Uterus (tissue), 4 donors: ENCODE results near the gene FUT6. TPM values are rescaled to one million over a fixed set of nuclear protein-coding genes. Genes with fewer than 3 reads are reported as not detected.
"Not testable (repeated sequence)": the region's sequence is repeated elsewhere in the genome, so short reads cannot be mapped to it uniquely, and the experiment has no call there.

Experiments
- DNase-seq, 2 donors: peaks; one replicate each; pipeline ENCODE4 v3.0.0-alpha.2; 2019 to 2020
- H3K27ac ChIP-seq, 2 donors: fragments of 200-600 bp; sonication (generic); 1 replicate in 1 of 2; 2 replicates in 1 of 2; pipeline ENCODE4 v1.5.1; 2016 to 2018
- H3K27me3 ChIP-seq, 2 donors: fragments of 200-600 bp; sonication (generic); one replicate each; pipeline ENCODE4 v1.5.1; 2018 to 2019; ENCODE audit warnings: control low read depth in 1 of 2
- H3K36me3 ChIP-seq, 2 donors: fragments of 200-600 bp; sonication (generic); one replicate each; pipeline ENCODE4 v1.5.1; 2019; ENCODE audit warnings: control low read depth in 1 of 2
- H3K4me1 ChIP-seq, 2 donors: fragments of 200-600 bp; sonication (generic); one replicate each; pipeline ENCODE4 v1.5.1; 2018 to 2019; ENCODE audit warnings: control low read depth in 1 of 2
- H3K4me3 ChIP-seq, 2 donors: fragments of 200-600 bp; sonication (generic); 1 replicate in 1 of 2; 2 replicates in 1 of 2; pipeline ENCODE4 v1.5.1; 2018 to 2019; ENCODE audit warnings: mild to moderate bottlenecking in 1 of 2
- H3K9me3 ChIP-seq, 2 donors: fragments of 200-600 bp; sonication (generic); one replicate each; pipeline ENCODE4 v1.5.1; 2019; ENCODE audit warnings: control low read depth in 1 of 2
- POLR2A ChIP-seq, 2 donors: fragments of 450-650 bp; IDR thresholded peaks; one replicate each; pipeline ENCODE4 v1.6.1; 2016; ENCODE audit warnings: antibody characterized with exemption in 2 of 2, mild to moderate bottlenecking in 1 of 2, moderate library complexity in 1 of 2
- intact Hi-C: fragments of 100-400 bp; cut with DNase I; formaldehyde crosslinking; loops from one replicate; pipeline ENCODE4 v1.15.1; 2023; ENCODE audit warnings: low total_unique reads
- total RNA-seq, 4 donors: library from RNA; depleted of rRNA in 3 of 4; stranded (reverse); fragments of >200 nt in 3 of 4; gene quantifications; one replicate each; pipeline versions ENCODE4 v1.1.0 to v1.2.4, GENCODE V29; 2014 to 2023
- TF ChIP-seq, protein P1 (sequence below), 4 experiments: fragments of 200-600 bp in 2 of 4; fragments of 450-650 bp in 2 of 4; sonication (generic) in 2 of 4; IDR thresholded peaks; one replicate each; pipeline ENCODE4 v1.5.1; 2016 to 2019; ENCODE audit warnings: antibody characterized with exemption in 4 of 4, mild to moderate bottlenecking in 2 of 4, moderate library complexity in 1 of 4
- donor health status: DM: yes; HTN: yes; CAD: no.

Gene FUT6
- total RNA-seq: under 1 TPM in 1 of 4 donors, not detected in 3; 0.55 TPM

DNA sequence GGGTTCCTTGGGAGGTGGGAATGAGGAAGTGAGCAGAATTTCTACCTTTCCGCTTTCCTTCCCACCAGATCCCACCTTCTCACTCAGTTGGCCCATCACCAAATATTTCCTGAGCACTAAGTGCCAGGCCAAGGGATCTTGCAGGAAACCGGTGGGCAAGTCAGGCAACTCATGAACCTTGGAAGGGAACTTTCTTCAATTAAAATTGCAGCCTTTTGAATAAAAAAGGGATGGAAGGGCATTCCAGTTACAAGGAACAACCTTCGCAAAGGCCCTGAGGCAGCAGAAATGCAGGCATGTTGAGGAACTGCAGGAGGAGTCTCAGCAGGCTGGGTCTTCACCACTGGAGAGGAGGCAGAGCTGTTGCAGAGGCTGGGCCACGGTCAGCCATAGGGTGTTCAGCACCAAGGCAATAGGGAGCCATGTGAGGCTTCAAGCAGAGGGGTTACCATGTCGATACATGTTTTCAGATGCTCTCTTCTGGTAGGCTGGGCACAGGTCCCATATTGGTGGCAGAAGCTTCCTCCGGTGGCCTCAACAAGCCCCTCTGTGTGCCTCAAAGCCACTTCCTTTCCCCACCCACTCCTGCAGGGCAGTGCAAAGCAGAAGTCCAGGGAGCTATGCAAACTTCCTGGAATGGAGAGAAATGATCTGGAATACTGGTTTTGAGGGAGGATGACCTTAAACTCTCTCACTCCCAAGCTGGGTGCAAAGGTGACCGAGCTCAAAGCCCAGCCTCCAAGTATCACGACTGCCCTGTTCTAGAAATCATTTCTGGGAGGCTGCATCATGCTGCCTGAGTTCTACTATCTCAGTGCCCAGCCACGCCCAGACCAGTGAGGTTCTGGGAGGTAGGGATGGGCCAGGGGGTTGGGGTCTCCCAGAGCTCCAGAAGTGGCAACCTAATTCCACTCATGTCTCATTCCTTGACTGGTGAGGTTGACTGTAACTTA is at the start of gene FUT6:
Gene FUT6, minus strand, starts transcription at position 638 of the 953 bp plus-strand sequence. CDS start 7,135 bp downstream, outside the sequence.
- H3K4me1 ChIP-seq: no peaks in the 10 kb centered on the region
- H3K4me3 ChIP-seq: no peak within 1 kb of the TSS
- H3K9me3 ChIP-seq: no peaks in the 10 kb centered on the region
- DNase-seq: no peak
- H3K27me3 ChIP-seq: no peaks in the 10 kb centered on the region
- intact Hi-C loops: no loop called here
- no peak within 1 kb of the TSS for H3K27ac ChIP-seq
- no peak for TF ChIP-seq POLR2A (IDR thresholded peaks at IDR 0.05)
- TF ChIP-seq, protein P1, sequence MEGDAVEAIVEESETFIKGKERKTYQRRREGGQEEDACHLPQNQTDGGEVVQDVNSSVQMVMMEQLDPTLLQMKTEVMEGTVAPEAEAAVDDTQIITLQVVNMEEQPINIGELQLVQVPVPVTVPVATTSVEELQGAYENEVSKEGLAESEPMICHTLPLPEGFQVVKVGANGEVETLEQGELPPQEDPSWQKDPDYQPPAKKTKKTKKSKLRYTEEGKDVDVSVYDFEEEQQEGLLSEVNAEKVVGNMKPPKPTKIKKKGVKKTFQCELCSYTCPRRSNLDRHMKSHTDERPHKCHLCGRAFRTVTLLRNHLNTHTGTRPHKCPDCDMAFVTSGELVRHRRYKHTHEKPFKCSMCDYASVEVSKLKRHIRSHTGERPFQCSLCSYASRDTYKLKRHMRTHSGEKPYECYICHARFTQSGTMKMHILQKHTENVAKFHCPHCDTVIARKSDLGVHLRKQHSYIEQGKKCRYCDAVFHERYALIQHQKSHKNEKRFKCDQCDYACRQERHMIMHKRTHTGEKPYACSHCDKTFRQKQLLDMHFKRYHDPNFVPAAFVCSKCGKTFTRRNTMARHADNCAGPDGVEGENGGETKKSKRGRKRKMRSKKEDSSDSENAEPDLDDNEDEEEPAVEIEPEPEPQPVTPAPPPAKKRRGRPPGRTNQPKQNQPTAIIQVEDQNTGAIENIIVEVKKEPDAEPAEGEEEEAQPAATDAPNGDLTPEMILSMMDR (IDR thresholded peaks at IDR 0.05): no peak
- H3K36me3 ChIP-seq: no peaks in the 10 kb centered on the region

DNA sequence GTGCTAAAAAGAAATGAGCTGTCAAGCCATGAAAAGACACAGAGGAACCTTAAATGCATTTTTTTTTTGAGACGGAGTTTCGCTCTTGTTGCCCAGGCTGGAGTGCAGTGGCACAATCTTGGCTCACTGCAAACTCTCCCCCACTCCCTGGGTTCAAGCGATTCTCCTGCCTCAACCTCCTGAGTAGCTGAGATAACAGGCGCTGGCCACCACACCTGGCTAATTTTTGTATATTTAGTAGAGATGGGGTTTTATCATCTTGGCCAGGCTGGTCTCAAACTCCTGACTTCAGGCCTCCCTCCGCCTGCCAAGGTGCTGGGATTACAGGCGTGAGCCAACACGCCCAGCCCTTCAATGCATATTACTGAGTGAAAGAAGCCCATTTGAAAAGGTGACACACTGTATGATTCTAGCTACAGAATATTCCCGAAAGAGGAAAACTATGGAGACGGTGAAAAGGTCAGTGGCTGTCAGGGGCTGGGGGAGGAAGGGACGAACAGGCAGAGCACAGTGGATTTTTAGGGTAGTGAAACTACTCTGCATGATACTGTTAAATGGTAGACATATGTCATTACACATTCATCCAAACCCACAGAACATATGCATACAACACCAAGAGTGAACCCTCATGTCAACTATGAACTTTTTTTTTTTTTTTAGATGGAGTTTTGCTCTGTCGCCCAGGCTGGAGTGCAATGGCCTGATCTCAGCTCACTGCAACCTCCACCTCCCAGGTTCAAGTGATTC is 44.7 kb upstream of the FUT6 start:
- DNase-seq, H3K27ac ChIP-seq: not testable (repeated sequence)

DNA sequence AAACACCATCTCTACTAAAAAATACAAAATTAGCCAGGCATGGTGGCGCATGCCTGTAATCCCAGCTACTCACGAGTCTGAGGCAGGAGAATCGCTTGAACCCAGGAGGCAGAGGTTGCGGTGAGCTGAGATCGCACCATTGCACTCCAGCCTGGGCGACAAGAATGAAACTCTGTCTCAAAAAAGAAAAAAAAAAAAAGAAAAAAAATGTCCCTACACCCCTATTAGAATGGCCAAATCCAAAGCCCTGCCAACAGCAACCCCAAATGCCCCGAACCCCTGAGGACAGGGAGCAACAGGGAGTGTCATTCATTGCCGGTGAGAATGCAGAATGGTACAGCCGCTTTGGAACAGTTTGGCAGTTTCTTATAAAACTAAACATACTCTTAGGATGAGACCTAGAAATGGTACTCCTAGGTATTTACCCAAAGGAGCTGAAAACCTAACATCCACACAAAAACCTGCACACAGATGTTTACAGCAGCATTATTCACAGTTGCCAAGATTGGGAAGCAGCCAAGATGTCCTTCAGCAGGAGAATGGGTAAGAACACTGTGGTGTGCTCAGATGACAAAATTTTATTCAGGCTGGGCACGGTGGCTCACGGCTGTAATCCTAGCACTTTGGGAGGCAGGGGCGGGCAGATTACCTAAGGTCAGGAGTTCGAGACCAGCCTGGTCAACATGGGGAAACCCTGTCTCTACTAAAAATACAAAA is 43.8 kb upstream of the FUT6 start:
- H3K4me3 ChIP-seq, DNase-seq, H3K9me3 ChIP-seq, intact Hi-C loops, H3K36me3 ChIP-seq, H3K4me1 ChIP-seq, H3K27me3 ChIP-seq, H3K27ac ChIP-seq: not testable (repeated sequence)

More for the DNA sequence above, 44.7 kb upstream of the FUT6 start:
- H3K9me3 ChIP-seq, H3K4me3 ChIP-seq, H3K36me3 ChIP-seq, H3K27me3 ChIP-seq, intact Hi-C loops, H3K4me1 ChIP-seq: not testable (repeated sequence)

GRCh38 chr19:5882421-5882968 is 43.0 kb upstream of the FUT6 start:
- Histone ChIP-seq H3K36me3 (no peaks in the 10 kb centered on the region), H3K4me3 (no peak overlapping the region), H3K27ac (no peak overlapping the region), H3K9me3 (no peaks in the 10 kb centered on the region), H3K4me1 (peaks cover 0 to 4% of the 10 kb centered on the region in 2 donors), H3K27me3 (no peaks in the 10 kb centered on the region)
- TF ChIP-seq, protein P1 (IDR thresholded peaks at IDR 0.05): no peak
- no peak for TF ChIP-seq POLR2A (IDR thresholded peaks at IDR 0.05)
- no peak for DNase-seq
- intact Hi-C loops: no loop called here

DNA sequence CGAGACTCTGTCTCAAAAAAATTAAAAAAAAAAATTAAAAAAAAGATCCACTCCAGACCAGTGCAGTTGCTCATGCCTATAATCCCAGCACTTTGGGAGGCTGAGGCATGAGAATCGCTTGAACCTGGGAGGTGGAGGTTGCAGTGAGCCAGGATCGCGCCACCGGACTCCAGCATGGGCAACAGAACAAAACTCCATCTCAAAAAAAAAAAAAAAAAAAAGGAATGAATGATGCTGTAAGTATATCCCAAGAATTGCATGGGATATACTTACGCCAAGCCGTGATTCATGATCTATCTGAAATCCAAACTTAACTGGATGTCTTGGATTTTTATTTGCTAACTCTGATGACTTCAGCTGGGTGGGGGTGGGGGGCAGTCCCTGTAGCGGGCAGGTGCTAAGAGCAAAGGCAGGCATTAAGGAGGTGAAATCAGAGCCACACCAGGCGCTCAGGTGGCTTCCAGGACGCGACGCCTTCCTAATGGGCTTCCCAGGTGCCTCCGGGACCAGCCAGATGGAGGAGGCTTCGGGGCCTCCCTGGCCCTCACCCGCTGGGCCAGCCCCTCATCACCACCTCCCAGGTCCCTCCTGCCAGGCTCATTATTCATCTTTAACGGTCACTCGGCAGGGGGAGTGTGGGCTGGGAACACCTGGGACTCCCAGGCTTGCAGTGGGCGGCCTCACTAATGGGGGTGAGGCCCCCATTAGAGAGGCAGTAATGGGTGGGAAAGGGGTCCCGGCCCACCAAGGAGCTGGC is 42.2 kb upstream of the FUT6 start:
- DNase-seq: no peak
- H3K27me3 ChIP-seq: no peaks in the 10 kb centered on the region
- intact Hi-C loops: no loop called here
- H3K4me3 ChIP-seq: no peak overlapping the region
- no peak overlapping the region for H3K27ac ChIP-seq
- TF ChIP-seq, protein P1 (IDR thresholded peaks at IDR 0.05): no peak
- no peak for TF ChIP-seq POLR2A (IDR thresholded peaks at IDR 0.05)
- H3K36me3 ChIP-seq: no peaks in the 10 kb centered on the region
- H3K4me1 ChIP-seq: peaks cover 0 to 4% of the 10 kb centered on the region in 2 donors
- H3K9me3 ChIP-seq: no peaks in the 10 kb centered on the region
